HG03025 (cell line): ENCODE measurements around the gene CD300LF.

Source experiments
- ATAC-seq: cut with Tn5 transposase; IDR thresholded peaks from one replicate; pipeline ENCODE4 v1.9.1; 2021; ENCODE audit warnings: mild to moderate bottlenecking, moderate library complexity; ENCODE audit not compliant: unreplicated experiment, low FRiP score

CD300LF gene

GRCh38 chr17:74697515-74697914, 15.2 kb downstream of the CD300LF start:
- ATAC-seq: no peak

DNA sequence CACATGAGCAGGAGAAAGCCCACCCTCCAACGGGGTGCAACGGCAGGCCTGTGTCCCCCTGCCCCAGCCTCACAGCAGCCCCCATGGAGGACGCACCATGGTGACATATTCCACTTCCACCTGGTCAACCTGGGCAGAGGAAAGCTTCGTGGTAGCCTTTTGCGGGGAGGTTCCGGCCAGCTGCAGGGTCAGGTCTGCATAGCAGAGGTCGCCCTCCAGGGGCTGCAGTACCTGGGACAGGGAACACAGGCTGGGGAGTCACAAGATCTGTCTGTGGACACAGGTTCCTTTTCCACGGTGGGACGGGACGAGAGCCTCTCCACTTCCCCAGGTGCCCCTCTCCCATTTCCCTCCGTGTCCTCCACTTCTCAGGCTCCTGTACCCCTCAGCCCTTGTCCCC, 17.1 kb downstream of the CD300LF start:
- no peak for ATAC-seq

DNA sequence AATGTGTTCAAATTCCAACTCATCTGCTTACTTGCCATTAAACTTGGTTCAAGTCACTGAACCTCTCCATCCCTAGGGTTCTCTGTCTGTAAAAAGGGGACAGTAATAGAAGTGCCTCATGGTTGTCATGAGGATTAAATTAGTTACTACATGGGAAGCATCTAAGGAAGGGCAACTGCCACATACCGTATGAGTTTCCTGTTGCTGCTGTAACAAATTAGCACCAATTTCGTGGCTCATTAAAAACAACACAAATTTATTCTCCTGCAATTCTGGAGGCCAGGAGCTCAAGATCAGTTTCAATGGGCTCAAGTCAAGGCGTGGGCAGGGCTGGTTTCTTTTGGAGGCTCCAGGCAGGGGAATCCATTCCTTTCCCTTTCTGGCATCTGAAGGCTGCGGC, 18.6 kb downstream of the CD300LF start:
- ATAC-seq: no peak

DNA sequence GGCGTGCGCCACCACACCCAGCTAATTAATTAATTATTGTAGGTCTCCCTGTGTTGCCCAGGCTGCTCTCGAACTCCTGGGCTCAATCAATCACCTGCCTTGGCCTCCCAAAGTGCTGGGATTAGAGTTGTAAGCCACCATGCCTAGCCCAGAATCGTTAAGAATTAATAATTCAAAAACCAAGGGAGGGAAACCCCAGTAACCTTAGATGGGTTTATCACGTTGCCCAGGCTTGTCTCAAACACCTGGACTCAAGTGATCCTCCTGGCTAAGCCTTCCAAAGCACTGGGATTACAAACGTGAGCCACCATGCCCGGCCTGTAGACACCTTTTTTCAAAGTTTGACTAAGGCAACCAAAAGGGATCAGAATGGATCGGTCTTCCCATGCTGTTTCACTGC, 21.6 kb downstream of the CD300LF start:
- no peak for ATAC-seq

- no peak for ATAC-seq
Measured at GRCh38 chr17:74690409-74690825, 22.3 kb downstream of the CD300LF start.

- ATAC-seq: no peak
Measured at GRCh38 chr17:74687886-74688285, 24.8 kb downstream of the CD300LF start.

- no peak for ATAC-seq
Measured at GRCh38 chr17:74686761-74687160, 26.0 kb downstream of the CD300LF start.

GRCh38 chr17:74682471-74683190, 30.1 kb downstream of the CD300LF start:
- ATAC-seq: no peak

DNA sequence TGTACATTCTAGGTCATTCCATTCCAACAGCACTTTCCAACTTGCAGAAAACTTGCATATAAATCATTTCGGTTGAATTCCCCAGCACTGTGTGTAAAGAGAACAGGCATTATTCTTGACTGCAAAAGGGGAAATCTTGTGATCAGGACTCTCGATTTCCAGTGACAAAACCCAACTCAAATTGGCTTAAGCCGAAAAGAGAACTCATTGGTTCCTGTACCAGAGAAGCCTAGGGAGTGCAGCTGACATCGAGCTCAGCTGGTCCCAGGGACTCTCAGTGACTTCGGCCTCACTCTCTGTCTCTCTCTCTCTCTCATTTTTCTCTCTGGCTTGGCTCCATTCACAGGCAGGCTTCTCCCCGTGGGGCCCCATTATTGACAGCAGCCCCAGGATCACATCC, 30.7 kb downstream of the CD300LF start:
- ATAC-seq: no peak

DNA sequence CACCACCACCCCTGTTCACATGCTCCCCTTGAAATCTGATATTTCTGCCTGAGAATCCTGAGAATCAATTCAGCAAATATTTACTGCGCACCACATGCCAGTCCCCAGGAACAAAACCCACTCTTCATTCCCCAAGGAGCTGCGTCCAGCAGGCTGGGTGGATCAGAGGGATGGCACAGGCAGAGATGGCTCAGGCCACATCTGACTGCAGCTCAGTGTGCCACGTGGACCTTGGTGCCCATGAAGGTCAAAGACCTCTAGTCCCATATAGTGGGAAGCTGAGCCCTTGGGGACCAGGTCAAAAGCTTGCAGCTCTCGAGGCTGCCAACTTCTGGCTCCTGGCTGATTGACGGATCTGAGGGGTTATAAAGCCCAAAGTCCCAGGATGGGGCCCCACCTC, 31.8 kb downstream of the CD300LF start:
- ATAC-seq: no peak

DNA sequence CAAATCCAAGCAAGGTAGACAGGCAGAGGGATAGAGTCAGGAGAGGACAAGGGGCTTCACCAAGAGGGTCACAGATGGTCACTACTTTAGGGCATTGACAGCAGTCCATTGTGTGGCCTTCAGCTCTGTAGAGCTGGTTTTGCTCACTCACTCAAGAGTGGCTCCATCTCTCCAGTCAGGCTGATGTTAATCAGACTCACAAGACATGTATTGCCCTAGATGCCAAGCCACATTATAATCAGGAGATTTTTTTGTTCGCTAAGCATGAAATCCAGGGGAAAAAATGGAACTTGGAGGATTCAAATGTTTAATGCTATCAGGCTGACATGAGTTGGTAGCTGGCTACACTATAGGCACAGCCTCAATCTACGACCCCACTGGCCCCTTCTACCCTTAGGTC, 32.5 kb downstream of the CD300LF start:
- no peak for ATAC-seq

DNA sequence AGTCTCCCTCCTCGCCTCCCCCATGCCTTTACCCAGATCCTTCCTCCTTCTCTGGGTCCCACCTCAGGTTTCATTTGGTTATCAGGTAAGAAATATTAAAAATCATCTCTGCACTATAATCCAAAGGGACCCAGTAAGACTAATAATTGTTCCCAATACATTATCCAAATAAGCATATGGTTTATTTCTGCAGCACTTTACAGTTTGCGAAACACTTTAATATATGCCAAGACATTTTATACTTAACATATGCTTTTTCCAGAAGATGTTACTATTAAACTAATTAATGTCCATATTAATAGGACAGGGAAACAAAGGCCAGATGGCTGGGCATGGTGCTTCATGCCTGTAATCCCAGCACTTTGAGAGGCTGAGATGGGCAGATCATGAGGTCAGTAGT, 33.3 kb downstream of the CD300LF start:
- no peak for ATAC-seq

DNA sequence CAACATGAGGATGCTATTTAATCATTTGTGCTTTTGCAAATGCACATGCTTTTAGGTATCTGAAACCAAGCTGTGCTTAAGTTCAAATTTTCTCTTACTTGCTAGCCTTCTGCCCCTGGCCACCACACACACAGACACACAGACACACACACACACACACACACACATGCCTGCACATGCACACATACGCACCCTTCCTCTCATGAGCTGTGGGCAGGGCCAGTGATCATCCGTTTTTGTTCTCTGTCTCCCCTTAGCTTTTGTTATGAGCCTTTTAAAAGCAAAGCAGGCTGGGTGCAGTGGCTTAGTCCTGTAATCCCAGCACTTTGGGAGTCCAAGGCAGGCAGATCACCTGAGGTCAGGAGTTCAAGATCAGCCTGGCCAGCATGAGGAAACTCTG, 34.2 kb downstream of the CD300LF start:
- ATAC-seq: no peak

DNA sequence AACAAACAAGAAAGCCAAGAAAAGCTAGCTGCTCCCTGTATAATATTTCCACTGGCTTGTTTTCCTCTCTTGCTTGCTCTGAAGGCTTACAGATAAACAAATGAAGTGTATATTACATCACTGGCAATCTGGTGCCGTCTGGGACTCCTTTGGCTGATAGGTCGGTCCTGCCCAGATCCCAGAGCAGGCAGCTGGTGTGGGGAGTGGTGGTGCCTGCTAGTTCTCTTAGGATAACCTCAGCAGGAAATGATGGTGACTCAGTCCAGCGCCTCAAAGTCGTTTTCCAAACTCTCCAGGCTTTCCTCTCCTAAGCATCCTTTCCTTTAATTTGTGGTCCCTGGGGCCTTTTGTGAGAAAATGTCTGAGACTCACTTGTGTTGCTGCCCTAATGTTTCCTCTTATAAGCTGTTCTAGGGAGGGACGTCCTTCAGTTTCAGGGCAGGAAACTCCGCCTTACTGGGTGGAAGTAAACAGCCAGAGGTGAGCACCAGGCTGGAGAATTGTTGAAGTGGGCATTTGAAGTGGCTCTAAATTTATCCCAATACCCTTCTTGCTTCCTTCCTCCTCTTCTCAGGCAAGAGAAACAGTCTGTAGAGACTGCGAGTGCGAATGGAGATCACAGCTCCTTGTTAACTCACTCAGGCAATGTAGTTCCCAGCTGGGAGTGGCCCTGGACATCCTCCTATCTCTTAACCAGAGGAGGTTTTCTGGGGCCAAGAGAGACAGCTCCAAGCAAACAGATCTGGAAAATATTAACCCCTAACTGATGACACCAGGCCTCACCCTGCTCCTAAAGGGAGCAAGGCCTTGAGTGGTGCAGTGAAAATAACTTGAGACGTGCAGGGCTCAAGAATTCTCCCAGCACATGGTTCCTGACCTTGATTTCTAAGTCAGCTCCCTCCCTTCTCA, 34.9 kb downstream of the CD300LF start:
- ATAC-seq: no peak

DNA sequence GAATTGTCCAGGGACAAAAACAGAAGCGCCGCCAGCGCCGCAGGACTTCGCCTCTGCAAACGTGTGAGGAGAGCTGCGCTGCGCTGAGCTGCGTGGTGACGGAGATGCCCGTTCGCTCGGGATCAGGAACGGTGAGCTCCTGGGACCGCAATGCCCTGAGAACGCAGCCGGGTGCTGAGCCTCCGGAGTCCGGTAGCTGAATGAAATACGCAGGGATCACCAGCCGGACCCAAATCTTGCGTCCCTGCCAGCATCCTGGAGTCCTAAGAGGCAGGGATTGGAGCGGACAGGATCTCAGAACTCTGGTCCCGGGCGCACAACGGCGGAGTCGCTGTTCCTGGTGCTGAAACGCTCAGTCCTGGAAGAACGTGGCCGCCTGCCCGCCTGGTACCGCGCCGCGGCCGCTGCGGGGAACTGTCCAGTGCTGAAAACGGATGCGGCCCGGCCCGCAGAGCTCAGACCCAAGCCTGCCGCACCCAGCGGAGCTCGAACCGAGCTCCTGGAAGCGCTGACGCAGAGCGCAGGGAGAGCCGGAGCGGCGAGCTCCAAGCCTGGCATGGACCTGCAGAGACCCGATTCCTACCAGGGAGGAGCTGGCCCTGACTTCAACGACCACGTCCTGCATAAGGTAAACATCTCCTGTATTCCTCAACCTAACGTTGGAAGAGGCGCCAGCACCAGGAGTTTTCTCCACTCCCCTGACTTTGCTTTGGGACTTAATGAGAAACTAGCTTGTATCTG, 41.5 kb downstream of the CD300LF start:
- ATAC-seq: no peak

DNA sequence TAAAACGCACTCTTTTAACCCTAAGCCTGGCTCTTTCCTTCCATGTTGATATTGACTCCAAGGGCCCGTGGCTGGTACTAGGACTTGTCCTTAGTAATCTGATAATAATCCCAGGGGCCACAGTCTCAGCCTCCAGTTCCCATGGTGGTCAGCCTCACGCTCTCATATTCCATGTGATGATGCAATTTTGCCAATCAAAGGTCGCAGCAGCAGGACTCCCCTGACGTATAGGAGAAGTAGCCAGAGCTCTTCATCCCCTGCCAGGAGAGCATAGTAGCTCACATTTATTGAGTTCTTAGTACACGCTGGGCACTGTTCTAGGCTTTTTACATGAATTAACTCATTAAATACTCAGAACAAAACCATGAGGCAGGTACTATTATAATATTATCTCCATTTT, 42.4 kb downstream of the CD300LF start:
- ATAC-seq: no peak

GRCh38 chr17:74663561-74663960, 49.2 kb downstream of the CD300LF start:
- ATAC-seq: no peak

DNA sequence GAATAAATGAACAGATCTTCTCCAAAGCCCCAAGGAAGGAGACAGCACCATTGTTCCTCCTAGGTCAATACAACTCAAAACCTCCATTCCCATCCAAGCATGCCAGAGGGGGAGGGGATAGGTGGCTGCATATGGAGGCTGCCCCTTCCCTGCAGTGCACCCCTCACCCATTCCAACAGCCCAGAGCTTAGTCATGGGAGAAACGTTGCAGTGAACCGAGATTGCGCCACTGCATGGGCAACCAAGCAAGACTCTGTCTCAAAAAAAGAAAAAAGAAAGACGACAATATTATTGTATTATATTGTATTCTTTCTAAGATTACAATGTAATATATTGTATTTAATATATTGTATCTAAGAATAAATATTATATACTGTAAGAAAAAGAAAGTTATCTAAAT, 52.8 kb downstream of the CD300LF start:
- ATAC-seq: no peak

DNA sequence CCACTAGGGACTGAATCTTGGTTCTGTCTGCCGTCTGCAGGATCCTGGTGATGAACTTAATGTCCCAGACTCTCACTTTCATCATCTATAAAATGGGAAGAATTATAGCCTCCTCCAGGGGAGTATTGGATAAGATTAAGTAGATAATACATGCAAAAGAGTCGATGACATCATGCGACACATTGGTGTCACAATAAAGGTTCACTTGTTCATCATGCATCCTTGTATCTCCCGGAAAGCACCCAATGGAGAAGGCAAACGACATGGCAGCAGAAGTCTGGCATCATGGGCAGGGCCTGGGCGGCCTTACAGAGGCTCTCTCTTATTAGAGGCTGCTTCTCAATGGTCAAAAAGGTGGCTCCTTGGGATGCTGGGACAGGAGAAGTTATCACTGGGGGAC, 54.1 kb downstream of the CD300LF start:
- no peak for ATAC-seq

DNA sequence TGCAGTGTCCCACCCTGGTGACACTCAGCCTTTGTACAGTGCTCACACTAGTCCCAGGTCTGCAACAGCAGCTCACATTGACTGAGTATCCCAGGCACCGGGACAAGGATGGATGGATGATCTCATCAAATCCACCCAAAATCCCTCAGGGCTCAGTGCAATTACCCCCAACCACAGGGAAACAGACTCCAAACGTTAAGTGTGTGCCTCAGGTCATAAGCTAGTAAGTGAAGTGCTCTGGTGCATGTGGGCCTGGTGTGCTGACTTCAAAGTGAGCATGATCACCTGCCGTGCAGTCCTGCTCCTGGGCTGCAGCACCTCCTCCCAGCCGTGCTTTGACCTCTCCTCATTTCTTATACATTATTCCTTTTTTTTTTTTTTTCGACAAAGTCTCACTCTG, 58.0 kb downstream of the CD300LF start:
- no peak for ATAC-seq

DNA sequence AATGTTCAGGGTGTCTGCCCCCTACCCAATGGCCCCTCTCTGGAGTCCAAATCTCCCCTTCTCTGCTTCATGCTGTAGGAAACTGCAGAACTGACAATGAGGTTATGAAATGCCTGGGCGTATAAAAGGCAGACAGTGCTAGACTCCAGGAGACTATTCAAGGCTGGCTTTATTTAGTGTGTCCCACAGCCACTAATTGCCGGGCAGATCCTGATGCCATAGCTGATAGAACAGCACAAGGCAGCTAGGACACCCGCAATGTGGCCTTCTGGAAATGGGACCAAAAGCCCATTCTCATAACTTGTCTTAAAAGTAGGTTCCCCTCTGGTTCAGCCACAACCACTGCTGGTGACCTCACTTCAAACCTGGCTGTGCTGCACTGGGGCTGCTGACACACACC, 60.7 kb downstream of the CD300LF start:
- ATAC-seq: no peak
